ENCODE measurements around the gene GGT5. TPM values are rescaled to one million over a fixed set of nuclear protein-coding genes. Genes with fewer than 3 reads are reported as not detected.
A peak's percentile ranks its signal among the peaks of the same experiment; 100 is the strongest.

The GGT5 gene
- total and polyA plus RNA-seq, 2 of the 13 experiments (the other 11 are each of a cell fraction or from before 2014, with no cell fraction given) = 0.69 to 3.1 TPM

GRCh38 chr22:24270556-24271385 is 25.9 kb upstream of the GGT5 start, which contains the start of gene SPECC1L (continued):
- TF ChIP-seq RBM39 (IDR thresholded peaks at IDR 0.05; ENCODE audit: low read depth, low read length, poor library complexity, severe bottlenecking) (no peak), ZNF136 (CRISPR knock-in tag; IDR thresholded peaks at IDR 0.05; ENCODE audit: low read depth) (peak; percentile 64; the same call in 1 of the 2 replicates), AGO2 (optimal IDR thresholded peaks at IDR 0.05; ENCODE audit: low read depth, low read length) (peak; percentile 89), ZBTB21 (CRISPR knock-in tag; IDR thresholded peaks at IDR 0.05) (no peak; the same call in 1 of the 2 replicates), NFRKB (IDR thresholded peaks at IDR 0.05) (no peak), HNRNPH1 (optimal IDR thresholded peaks at IDR 0.05; ENCODE audit: low read depth, low read length) (no peak), NFE2 (CRISPR knock-in tag; IDR thresholded peaks at IDR 0.05) (no peak), SRSF1 (optimal IDR thresholded peaks at IDR 0.05; ENCODE audit: low read depth, low read length) (peak; percentile 49), NR1H2 (CRISPR knock-in tag; IDR thresholded peaks at IDR 0.05; ENCODE audit: borderline replicate concordance, low read depth) (no peak), RFXAP (CRISPR knock-in tag; IDR thresholded peaks at IDR 0.05; ENCODE audit: borderline replicate concordance) (peak; percentile 73; the same call in 1 of the 2 replicates), RFX3 (CRISPR knock-in tag; IDR thresholded peaks at IDR 0.05) (no peak), GATA4 (IDR thresholded peaks at IDR 0.05; ENCODE audit: borderline replicate concordance, low read depth) (peak; percentile 44), ZNF407 (CRISPR knock-in tag; IDR thresholded peaks at IDR 0.05; ENCODE audit: not compliant biosample characterization) (no peak), POLR2G (IDR thresholded peaks at IDR 0.05; ENCODE audit: low read depth, low read length) (peak; percentile 97), ZNF724P (CRISPR knock-in tag; IDR thresholded peaks at IDR 0.05; ENCODE audit: borderline replicate concordance) (no peak), YEATS4 (CRISPR knock-in tag; IDR thresholded peaks at IDR 0.05; ENCODE audit: borderline replicate concordance) (peak; percentile 90), TMF1 (CRISPR knock-in tag; IDR thresholded peaks at IDR 0.05; ENCODE audit: low read depth) (no peak), ZNF331 (CRISPR knock-in tag; IDR thresholded peaks at IDR 0.05) (peak; percentile 7; the same call in 1 of the 2 replicates), MAFF (IDR thresholded peaks at IDR 0.05; ENCODE audit: low read depth, low read length) (no peak), FLYWCH1 (CRISPR knock-in tag; IDR thresholded peaks at IDR 0.05) (no peak), FOXJ3 (CRISPR knock-in tag; IDR thresholded peaks at IDR 0.05; ENCODE audit: borderline replicate concordance) (no peak), ZFP41 (CRISPR knock-in tag; IDR thresholded peaks at IDR 0.05; ENCODE audit: borderline replicate concordance) (peak; percentile 71; the same call in 1 of the 2 replicates)

Measured in HepG2 (cell line).